ENCODE results near the gene LRRC2. TPM values are rescaled to one million over a fixed set of nuclear protein-coding genes. Genes with fewer than 3 reads are reported as not detected.

Gene LRRC2
- total RNA-seq, 4 donors from 2014 or later: 0.32 to 0.83 (median 0.55) TPM

DNA sequence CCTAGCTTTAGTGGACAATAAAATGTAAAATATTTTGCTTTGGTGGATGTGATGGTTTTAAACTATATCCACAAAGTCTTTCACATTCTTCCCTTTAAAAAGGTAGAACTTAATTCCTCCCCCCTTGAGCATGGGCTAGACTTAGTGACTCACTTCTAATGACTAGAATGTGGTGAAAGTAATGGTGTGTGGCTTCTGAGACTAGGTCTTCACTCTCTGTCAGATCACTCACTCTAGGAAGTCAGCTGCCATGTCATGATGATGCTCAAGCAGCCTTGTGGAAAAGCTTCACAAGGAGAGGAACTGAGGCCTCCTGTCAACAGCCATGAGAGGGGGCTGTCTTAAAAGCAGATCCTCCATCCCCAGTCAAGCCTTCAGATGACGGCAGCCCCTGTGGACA lies 4.2 kb downstream of the LRRC2 start:
- WGBS: 91% methylated on average over 1 of the region's 1 CpG

DNA sequence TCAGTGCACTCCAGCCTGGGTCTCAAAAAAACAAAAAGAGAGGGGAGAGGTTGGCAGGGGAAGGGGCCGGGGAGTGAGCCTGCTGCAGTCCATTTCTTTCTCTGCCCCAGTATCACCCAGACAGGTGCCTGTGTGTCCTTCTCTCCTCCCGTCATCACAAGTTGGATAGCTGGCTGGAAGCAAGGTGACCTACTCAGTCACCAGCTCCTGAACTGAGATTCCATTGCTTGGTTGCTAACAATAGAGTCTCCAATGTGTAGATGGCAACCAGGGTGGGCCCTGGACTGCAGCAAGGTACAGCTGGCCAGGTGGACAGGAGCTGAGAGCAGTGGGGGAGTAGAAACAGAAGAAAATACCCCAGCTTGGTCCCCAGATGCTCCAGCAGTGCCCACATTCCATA lies 4.6 kb downstream of the LRRC2 start:
- Histone ChIP-seq H3K4me1 (peaks cover 12 to 21% (median 17%) of the 10 kb centered on the region in 4 donors), H3K27ac (replicated peaks in 1 of 4) (no peak overlapping the region), H3K9me3 (peaks cover 0 to 6% (median 3%) of the 10 kb centered on the region in 4 donors), H3K36me3 (no peaks in the 10 kb centered on the region), H3K27me3 (peaks cover 0 to 33% (median 3%) of the 10 kb centered on the region in 4 donors), H3K4me3 (no peak overlapping the region)
- intact Hi-C loops (cut with DNase I): no loop called here
- no peak for DNase-seq (ENCODE audit: extremely low spot score)
- TF ChIP-seq POLR2A (IDR thresholded peaks at IDR 0.05; ENCODE audit: low read depth) (no peak), EP300 (IDR thresholded peaks at IDR 0.05) (no peak), POLR2AphosphoS5 (IDR thresholded peaks at IDR 0.05) (no peak)
- TF ChIP-seq, protein P1, sequence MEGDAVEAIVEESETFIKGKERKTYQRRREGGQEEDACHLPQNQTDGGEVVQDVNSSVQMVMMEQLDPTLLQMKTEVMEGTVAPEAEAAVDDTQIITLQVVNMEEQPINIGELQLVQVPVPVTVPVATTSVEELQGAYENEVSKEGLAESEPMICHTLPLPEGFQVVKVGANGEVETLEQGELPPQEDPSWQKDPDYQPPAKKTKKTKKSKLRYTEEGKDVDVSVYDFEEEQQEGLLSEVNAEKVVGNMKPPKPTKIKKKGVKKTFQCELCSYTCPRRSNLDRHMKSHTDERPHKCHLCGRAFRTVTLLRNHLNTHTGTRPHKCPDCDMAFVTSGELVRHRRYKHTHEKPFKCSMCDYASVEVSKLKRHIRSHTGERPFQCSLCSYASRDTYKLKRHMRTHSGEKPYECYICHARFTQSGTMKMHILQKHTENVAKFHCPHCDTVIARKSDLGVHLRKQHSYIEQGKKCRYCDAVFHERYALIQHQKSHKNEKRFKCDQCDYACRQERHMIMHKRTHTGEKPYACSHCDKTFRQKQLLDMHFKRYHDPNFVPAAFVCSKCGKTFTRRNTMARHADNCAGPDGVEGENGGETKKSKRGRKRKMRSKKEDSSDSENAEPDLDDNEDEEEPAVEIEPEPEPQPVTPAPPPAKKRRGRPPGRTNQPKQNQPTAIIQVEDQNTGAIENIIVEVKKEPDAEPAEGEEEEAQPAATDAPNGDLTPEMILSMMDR (IDR thresholded peaks at IDR 0.05): no peak
- 93% methylated on average over 2 of the region's 2 CpGs for WGBS

More for the DNA sequence above, 4.2 kb downstream of the LRRC2 start:
- TF ChIP-seq, protein P1 (IDR thresholded peaks at IDR 0.05): no peak
- TF ChIP-seq EP300 (IDR thresholded peaks at IDR 0.05) (no peak), POLR2A (IDR thresholded peaks at IDR 0.05; ENCODE audit: low read depth) (no peak), POLR2AphosphoS5 (IDR thresholded peaks at IDR 0.05) (no peak)
- Histone ChIP-seq H3K27me3 (peaks cover 0 to 33% (median 3%) of the 10 kb centered on the region in 4 donors), H3K36me3 (no peaks in the 10 kb centered on the region), H3K4me1 (peaks cover 15 to 21% (median 19%) of the 10 kb centered on the region in 4 donors), H3K27ac (replicated peaks in 1 of 4) (no peak overlapping the region), H3K9me3 (peaks cover 0 to 6% (median 3%) of the 10 kb centered on the region in 4 donors), H3K4me3 (no peak overlapping the region)
- intact Hi-C loops (cut with DNase I): no loop called here
- no peak for DNase-seq (ENCODE audit: extremely low spot score)

DNA sequence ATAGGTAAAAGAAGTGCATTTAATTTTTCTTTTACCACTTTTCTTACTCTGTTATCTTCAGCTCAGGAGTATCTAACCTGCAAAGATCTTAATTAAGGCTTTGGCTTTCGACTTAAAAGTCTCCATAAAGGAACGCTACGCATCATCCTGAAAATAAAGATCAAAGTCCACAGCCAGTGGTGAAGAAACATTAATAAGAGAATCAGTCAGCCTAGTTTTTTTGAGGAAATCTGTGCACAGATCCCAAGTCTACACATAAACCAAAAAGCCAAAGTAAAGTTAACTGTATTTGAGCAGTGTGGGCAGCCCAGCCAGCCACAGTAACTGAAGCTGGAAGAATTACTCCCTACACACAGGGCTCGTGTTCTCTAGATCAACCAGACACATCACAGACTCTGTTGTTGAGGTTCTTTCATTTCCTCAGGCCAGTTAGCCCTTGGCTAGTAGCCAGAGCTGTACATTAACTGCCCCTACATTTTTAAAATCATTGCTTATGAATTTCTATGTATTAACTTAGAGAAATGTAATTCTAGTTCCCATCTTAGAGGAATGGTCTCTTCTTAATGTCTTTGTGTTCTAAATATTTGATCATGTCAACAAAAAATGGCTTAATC lies 6.9 kb downstream of the LRRC2 start:
- H3K36me3 ChIP-seq: peaks cover 0 to 3% (median 0%) of the 10 kb centered on the region in 4 donors
- H3K27ac ChIP-seq (replicated peaks in 1 of 4): no peak overlapping the region
- no peak overlapping the region for H3K4me3 ChIP-seq
- WGBS: 79% methylated on average over 4 of the region's 4 CpGs
- intact Hi-C loops (cut with DNase I): no loop called here
- H3K9me3 ChIP-seq: peaks cover 0 to 6% (median 3%) of the 10 kb centered on the region in 4 donors
- no peak for TF ChIP-seq POLR2AphosphoS5 (IDR thresholded peaks at IDR 0.05)
- TF ChIP-seq POLR2A (IDR thresholded peaks at IDR 0.05; ENCODE audit: low read depth): no peak
- no peak for TF ChIP-seq EP300 (IDR thresholded peaks at IDR 0.05)
- TF ChIP-seq, protein P1 (IDR thresholded peaks at IDR 0.05): no peak
- peak; percentile 21 for DNase-seq (ENCODE audit: extremely low spot score)
- peaks cover 0 to 15% (median 2%) of the 10 kb centered on the region in 4 donors for H3K4me1 ChIP-seq
- H3K27me3 ChIP-seq: peaks cover 0 to 10% (median 0%) of the 10 kb centered on the region in 4 donors

DNA sequence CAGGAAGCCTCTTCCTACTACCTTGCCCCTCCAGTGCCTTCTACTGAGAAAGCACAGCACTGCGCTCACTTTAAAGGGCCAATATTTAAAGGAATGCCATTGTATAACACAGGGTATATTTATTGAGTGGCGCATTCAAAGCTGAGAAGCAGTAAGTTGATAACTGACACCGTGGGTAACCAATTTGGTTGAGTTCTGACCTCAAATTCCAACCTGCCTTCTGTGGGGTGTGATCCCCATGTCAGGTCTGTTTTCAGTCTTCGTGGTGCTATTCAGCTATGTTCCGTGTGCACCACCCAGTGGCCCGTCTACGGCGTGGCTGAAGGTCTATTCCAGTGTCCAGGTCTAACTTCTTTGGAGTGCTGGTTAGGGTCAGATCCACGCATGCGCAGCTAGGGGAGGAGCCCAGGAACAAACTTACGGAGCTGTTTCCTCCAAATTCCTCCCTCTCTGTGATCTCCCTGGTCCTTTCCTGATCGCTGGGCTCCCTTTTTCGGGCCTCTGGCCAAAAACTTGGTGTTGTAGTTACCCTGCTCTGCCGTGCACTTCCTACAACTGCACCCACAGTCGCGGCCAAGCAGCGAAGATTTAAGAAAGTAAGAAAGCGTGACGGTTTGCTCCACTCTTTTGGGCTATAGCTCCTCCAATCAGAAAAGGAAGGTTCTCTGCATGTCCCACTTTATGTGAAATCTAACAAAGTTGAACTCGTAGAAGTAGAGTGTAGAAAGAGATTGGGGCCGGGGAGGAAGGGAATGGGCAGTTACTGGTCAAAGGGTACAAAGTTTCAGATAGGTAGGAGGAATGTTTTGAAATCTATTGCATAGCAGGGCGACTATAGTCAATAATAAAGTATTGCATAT lies 7.7 kb downstream of the LRRC2 start:
- H3K27ac ChIP-seq (replicated peaks in 1 of 4): no peak overlapping the region
- peak; percentile 89 for DNase-seq (ENCODE audit: extremely low spot score)
- TF ChIP-seq POLR2AphosphoS5 (IDR thresholded peaks at IDR 0.05): peak in 1 of 2 donors; percentile 60
- no peak for TF ChIP-seq EP300 (IDR thresholded peaks at IDR 0.05)
- TF ChIP-seq POLR2A (IDR thresholded peaks at IDR 0.05; ENCODE audit: low read depth): no peak
- TF ChIP-seq, protein P1 (IDR thresholded peaks at IDR 0.05): peak; percentile 49 to 66 (median 52)
- peaks cover 0 to 6% (median 3%) of the 10 kb centered on the region in 4 donors for H3K9me3 ChIP-seq
- WGBS: 40% methylated on average over 17 of the region's 22 CpGs
- intact Hi-C loops (cut with DNase I): no loop called here
- H3K4me3 ChIP-seq: peak overlapping the region; percentile 30 to 49 (median 38)
- H3K4me1 ChIP-seq: peaks cover 0 to 15% (median 2%) of the 10 kb centered on the region in 4 donors
- peaks cover 0 to 6% (median 0%) of the 10 kb centered on the region in 4 donors for H3K27me3 ChIP-seq
- H3K36me3 ChIP-seq: peaks cover 0 to 3% (median 0%) of the 10 kb centered on the region in 4 donors

Measured in esophagus muscularis mucosa (tissue), 4 donors.